HepG2 (cell line): ENCODE data around the gene ZNF444. TPM values are rescaled to one million over a fixed set of nuclear protein-coding genes. Genes with fewer than 3 reads are reported as not detected.

Experiments
- ATAC-seq: fragments of 200-7000 bp; cut with Tn5 transposase; 3 replicates; pipeline ENCODE4 v1.9.1; 2020; ENCODE audit warnings: mild to moderate bottlenecking, moderate library complexity
- BruUV-seq: library from RNA; stranded (reverse); fragments of 400-500 nt; replicated peaks from 2 replicates; lab custom pipeline; 2021; lab: Mats Ljungman, UMichigan
- CTCF ChIA-PET: fragments of 300-600 bp; formaldehyde crosslinking; extraction: SDS; loops from one replicate; lab custom pipeline; 2021; ENCODE audit warnings: low total read pairs, inconsistent platforms, low intra/inter-chr PET ratio; lab: Yijun Ruan, JAX
- POLR2A ChIA-PET: fragments of 350-600 bp; sonication (Branson Sonifier 250); formaldehyde crosslinking; loops from one replicate; lab custom pipeline; 2020; ENCODE audit warnings: antibody characterized with exemption, inconsistent platforms; lab: Yijun Ruan, JAX
- DNase-seq: peaks from one replicate; pipeline ENCODE4 v3.0.0-alpha.2; 2015; ENCODE audit warnings: low spot score
- FAIRE-seq: peaks from 3 replicates; lab custom pipeline; 2011; peaks lifted over from hg19 to GRCh38; lab: Jason Lieb, UNC
- H2AFZ ChIP-seq: one replicate; pipeline ENCODE4 v1.6.1; 2011; ENCODE audit warnings: low read length, inconsistent platforms
- H3K27ac ChIP-seq: fragments of 300-600 bp; 3 replicates; pipeline ENCODE4 v1.8.0; 2011; ENCODE audit warnings: mixed run types, mild to moderate bottlenecking, mixed read lengths, low read length, inconsistent platforms; ENCODE audit not compliant: insufficient read depth; ENCODE audit errors: extremely low read length
- H3K27me3 ChIP-seq, 2 experiments: fragments of 200-600 bp in 1 of 2; 2 replicates in 1 of 2; 3 replicates in 1 of 2; pipeline versions ENCODE4 v1.6.0 to v1.8.0; 2011; ENCODE audit warnings: low read length in 2 of 2, mild to moderate bottlenecking in 2 of 2, moderate library complexity in 2 of 2, inconsistent platforms in 1 of 2; ENCODE audit not compliant: insufficient read depth in 2 of 2, control insufficient read depth in 1 of 2
- H3K36me3 ChIP-seq, 2 experiments: fragments of 200-600 bp in 1 of 2; replicated peaks in 1 of 2; 2 replicates in 1 of 2; 3 replicates in 1 of 2; pipeline versions ENCODE4 v1.5.1 to v1.8.0; 2011; ENCODE audit warnings: low read length in 2 of 2, inconsistent platforms in 1 of 2; ENCODE audit not compliant: insufficient read depth in 2 of 2, control insufficient read depth in 1 of 2
- H3K4me1 ChIP-seq: 2 replicates; pipeline ENCODE4 v1.5.1; 2012; ENCODE audit warnings: low read length, inconsistent platforms; ENCODE audit not compliant: insufficient read depth
- H3K4me2 ChIP-seq: 2 replicates; pipeline ENCODE4 v1.6.0; 2011; ENCODE audit warnings: low read depth, low read length, inconsistent platforms
- H3K4me3 ChIP-seq, 3 experiments: fragments of 200-600 bp in 1 of 3; sonication (generic), shearing (Covaris generic) in 1 of 3; replicated peaks in 1 of 3; 2 replicates each; pipeline ENCODE4 v1.5.1; 2011 to 2016; ENCODE audit warnings: low read length in 3 of 3, inconsistent platforms in 2 of 3, low read depth in 2 of 3, mild to moderate bottlenecking in 2 of 3, control low read depth in 1 of 3, mixed read lengths in 1 of 3; ENCODE audit not compliant: insufficient read depth in 1 of 3
- H3K79me2 ChIP-seq: one replicate; pipeline ENCODE4 v1.6.1; 2011; ENCODE audit warnings: low read length, inconsistent platforms; ENCODE audit not compliant: insufficient read depth
- H3K9ac ChIP-seq: 2 replicates; pipeline ENCODE4 v1.6.0; 2011; ENCODE audit warnings: mild to moderate bottlenecking, low read depth, low read length, inconsistent platforms; ENCODE audit not compliant: insufficient read depth
- H3K9me3 ChIP-seq: 2 replicates; pipeline ENCODE4 v1.5.1; 2012; ENCODE audit warnings: mild to moderate bottlenecking, low read length
- H4K20me1 ChIP-seq: 2 replicates; pipeline ENCODE4 v1.6.0; 2011; ENCODE audit warnings: inconsistent platforms, mild to moderate bottlenecking, low read length, moderate library complexity; ENCODE audit not compliant: insufficient read depth
- AGO2 ChIP-seq: fragments of 200-400 bp; formaldehyde crosslinking; optimal IDR thresholded peaks from 2 replicates; pipeline ENCODE3; 2017; ENCODE audit warnings: mild to moderate bottlenecking, low read depth, low read length, moderate library complexity
- FLYWCH1 ChIP-seq: sonication (generic); formaldehyde crosslinking; IDR thresholded peaks from 2 replicates; pipeline ENCODE4 v1.8.1; 2023; ENCODE audit warnings: mild to moderate bottlenecking, missing genetic modification reagents
- JUN ChIP-seq: sonication (generic); formaldehyde crosslinking; IDR thresholded peaks from 2 replicates; pipeline ENCODE4 v1.4.0; 2020; ENCODE audit warnings: mild to moderate bottlenecking, missing genetic modification reagents
- MAFG ChIP-seq: sonication (generic); formaldehyde crosslinking; IDR thresholded peaks from 2 replicates; pipeline ENCODE4 v1.5.1; 2020; ENCODE audit warnings: mild to moderate bottlenecking, missing genetic modification reagents
- NFYB ChIP-seq: sonication (generic); formaldehyde crosslinking; IDR thresholded peaks from 2 replicates; pipeline ENCODE4 v1.4.0; 2020; ENCODE audit warnings: missing genetic modification reagents
- POLR2A ChIP-seq, 2 experiments: IDR thresholded peaks; 2 replicates each; pipeline ENCODE4 v1.6.1; 2011; ENCODE audit warnings: low read depth in 2 of 2, low read length in 2 of 2, mild to moderate bottlenecking in 1 of 2, moderate library complexity in 1 of 2; ENCODE audit not compliant: insufficient read depth in 1 of 2
- RBM22 ChIP-seq: fragments of 200-400 bp; formaldehyde crosslinking; optimal IDR thresholded peaks from 2 replicates; pipeline ENCODE3; 2017; ENCODE audit warnings: mild to moderate bottlenecking, low read length, moderate library complexity
- TBP ChIP-seq: sonication (generic); formaldehyde crosslinking; IDR thresholded peaks from 2 replicates; pipeline ENCODE4 v1.5.0; 2020; ENCODE audit warnings: missing genetic modification reagents
- YY1 ChIP-seq: IDR thresholded peaks from 2 replicates; pipeline ENCODE4 v1.6.1; 2011; ENCODE audit warnings: low read length, low read depth, moderate library complexity, mild to moderate bottlenecking; ENCODE audit not compliant: insufficient read depth, insufficient replicate concordance
- WGBS: methylation state at CpG from one replicate; pipeline ENCODE4 v1.1.6; 2017; ENCODE audit warnings: low lambda C conversion rate; 5-methylcytosine and 5-hydroxymethylcytosine counted together
- in situ Hi-C: cut with HindIII; loops from 2 replicates; pipeline ENCODE4 v1.10.0; 2017; ENCODE audit warnings: low pct_unique_long_range_greater_than_20kb; ENCODE audit not compliant: extremely low pct_ligation_motif_present
- intact Hi-C: fragments of 100-400 bp; cut with micrococcal nuclease; formaldehyde crosslinking; loops from one replicate; pipeline ENCODE4 v1.10.0; 2022; ENCODE audit not compliant: unreplicated experiment
- polyA plus RNA-seq, 8 experiments: library from polyadenylated mRNA; depleted of rRNA in 3 of 8; stranded (reverse) in 7 of 8; unstranded in 1 of 8; fragments of >200 nt; fragmentation: Illumina TruSeq in 4 of 8; extraction: Trizol in 4 of 8; gene quantifications; 2 replicates each; pipeline versions ENCODE4 v1.2.1 to v1.2.3, GENCODE V29; 2011 to 2016; ENCODE audit warnings: low read depth in 4 of 8, missing spikeins in 1 of 8, mixed read lengths in 1 of 8; ENCODE audit not compliant: insufficient read depth in 1 of 8
- total RNA-seq, 5 experiments: library from RNA; depleted of rRNA; stranded (reverse); fragments of >200 nt; fragmentation: Illumina TruSeq; extraction: Trizol; gene quantifications; 2 replicates each; pipeline ENCODE4 v1.2.3, GENCODE V29; 2016; ENCODE audit warnings: low read depth in 1 of 5
- TF ChIP-seq, protein P1 (sequence below): sonication (generic); formaldehyde crosslinking; IDR thresholded peaks from 2 replicates; pipeline ENCODE4 v1.8.0; 2022; ENCODE audit warnings: mild to moderate bottlenecking, missing genetic modification reagents; ENCODE audit not compliant: insufficient replicate concordance
- TF ChIP-seq, protein P2 (sequence below): fragments of 450-650 bp; IDR thresholded peaks from 2 replicates; pipeline ENCODE4 v1.6.1; 2017
- TF ChIP-seq, protein P3 (sequence below): sonication (generic); formaldehyde crosslinking; conservative IDR thresholded peaks from 2 replicates; pipeline ENCODE4 v1.8.0; 2022; ENCODE audit warnings: mild to moderate bottlenecking, moderate library complexity, missing genetic modification reagents

Gene ZNF444
- total and polyA plus RNA-seq, 2 of the 13 experiments (the other 11 are each of a cell fraction or from before 2014, with no cell fraction given), result 27.4 to 30.3 TPM

DNA sequence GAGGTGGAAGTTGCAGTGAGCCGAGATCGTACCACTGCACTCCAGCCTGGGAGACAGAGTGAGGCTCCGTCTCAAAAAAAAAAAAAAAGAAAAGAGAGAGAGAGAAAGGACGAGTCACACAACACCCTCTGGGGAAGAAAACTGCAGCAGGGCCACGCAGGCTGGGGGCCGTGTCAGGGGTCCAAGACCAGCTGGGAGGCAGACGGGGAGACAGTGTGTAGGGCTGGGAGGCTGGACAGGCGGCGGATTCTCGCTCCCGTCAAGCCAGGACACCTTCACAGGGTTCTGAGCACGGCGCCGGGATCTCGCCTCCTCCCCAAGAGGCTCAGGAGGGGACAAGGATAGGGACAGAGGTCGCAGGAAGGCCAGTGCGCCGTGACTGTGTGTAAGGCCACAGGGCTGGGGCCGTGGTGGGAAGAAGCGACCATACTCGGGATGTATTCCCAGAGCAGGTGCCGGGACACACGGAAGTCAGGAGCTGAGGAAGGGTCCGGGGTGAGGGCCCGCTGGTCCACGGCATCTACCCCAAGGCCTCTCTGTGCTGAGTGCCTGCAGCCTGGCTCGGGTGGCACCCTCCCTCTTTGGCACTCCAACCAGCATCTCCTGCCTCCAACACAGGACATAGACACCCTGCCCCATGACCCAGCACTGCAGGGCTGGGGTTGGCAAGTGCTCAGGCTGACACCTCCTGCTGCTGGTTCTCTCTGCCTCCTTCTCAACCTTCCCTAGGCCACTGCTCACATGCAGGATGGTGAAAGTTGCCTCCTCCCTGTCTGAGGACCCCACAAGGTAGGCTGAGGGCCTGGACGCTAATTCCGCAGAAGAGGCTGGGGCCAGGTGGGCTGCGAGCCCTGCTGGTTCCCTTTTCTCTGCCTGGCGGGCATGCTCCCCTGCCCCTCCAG is 41.2 kb upstream of the ZNF444 start (continued):
- TF ChIP-seq FLYWCH1 (CRISPR knock-in tag) (no peak), MAFG (CRISPR knock-in tag) (no peak), YY1 (no peak), NFYB (CRISPR knock-in tag) (no peak), POLR2A (IDR thresholded peaks at IDR 0.05; ENCODE audit: insufficient read depth in 1 of 2, low read depth in 2 of 2, low read length in 2 of 2) (peak in 1 of 2 experiments; percentile 28; a peak in 1 of 4 replicates), RBM22 (peak; percentile 88), TBP (no peak)
- TF ChIP-seq, protein P1, sequence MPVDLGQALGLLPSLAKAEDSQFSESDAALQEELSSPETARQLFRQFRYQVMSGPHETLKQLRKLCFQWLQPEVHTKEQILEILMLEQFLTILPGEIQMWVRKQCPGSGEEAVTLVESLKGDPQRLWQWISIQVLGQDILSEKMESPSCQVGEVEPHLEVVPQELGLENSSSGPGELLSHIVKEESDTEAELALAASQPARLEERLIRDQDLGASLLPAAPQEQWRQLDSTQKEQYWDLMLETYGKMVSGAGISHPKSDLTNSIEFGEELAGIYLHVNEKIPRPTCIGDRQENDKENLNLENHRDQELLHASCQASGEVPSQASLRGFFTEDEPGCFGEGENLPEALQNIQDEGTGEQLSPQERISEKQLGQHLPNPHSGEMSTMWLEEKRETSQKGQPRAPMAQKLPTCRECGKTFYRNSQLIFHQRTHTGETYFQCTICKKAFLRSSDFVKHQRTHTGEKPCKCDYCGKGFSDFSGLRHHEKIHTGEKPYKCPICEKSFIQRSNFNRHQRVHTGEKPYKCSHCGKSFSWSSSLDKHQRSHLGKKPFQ (CRISPR knock-in tag), result no peak
- TF ChIP-seq, protein P2, sequence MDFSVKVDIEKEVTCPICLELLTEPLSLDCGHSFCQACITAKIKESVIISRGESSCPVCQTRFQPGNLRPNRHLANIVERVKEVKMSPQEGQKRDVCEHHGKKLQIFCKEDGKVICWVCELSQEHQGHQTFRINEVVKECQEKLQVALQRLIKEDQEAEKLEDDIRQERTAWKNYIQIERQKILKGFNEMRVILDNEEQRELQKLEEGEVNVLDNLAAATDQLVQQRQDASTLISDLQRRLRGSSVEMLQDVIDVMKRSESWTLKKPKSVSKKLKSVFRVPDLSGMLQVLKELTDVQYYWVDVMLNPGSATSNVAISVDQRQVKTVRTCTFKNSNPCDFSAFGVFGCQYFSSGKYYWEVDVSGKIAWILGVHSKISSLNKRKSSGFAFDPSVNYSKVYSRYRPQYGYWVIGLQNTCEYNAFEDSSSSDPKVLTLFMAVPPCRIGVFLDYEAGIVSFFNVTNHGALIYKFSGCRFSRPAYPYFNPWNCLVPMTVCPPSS, result no peak

DNA sequence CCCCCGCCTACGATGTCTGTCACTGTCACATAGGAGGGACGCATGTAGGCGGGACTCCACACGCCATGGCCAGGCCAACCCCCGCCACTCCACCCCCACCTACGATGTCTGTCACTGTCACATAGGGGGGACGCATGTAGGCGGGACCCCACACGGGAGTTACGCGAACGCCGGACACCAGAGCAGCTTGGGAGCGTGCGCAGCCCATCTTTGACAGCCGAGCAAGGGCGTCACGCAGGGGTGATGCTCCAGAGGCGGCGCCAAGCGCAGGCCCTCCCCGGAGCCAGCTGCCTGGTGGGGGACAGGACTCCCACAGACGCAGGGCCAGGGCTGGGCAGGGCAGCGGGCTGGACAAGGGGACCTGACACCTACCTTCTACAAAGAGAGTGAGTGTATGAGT is 40.0 kb upstream of the ZNF444 start:
- Histone ChIP-seq H3K4me2 (no peak overlapping the region), H3K27me3 (no peaks in the 10 kb centered on the region; a peak in 1 of 5 replicates), H3K79me2 (peaks cover 44% of the 10 kb centered on the region), H3K4me3 (no peak overlapping the region), H3K4me1 (peaks cover 10% of the 10 kb centered on the region), H3K27ac (no peak overlapping the region), H2AFZ (no peak overlapping the region), H3K36me3 (peaks cover 33 to 66% of the 10 kb centered on the region in 2 experiments), H3K9me3 (no peaks in the 10 kb centered on the region), H4K20me1 (peaks cover 41% of the 10 kb centered on the region), H3K9ac (no peak overlapping the region)
- ATAC-seq (no peak), DNase-seq (no peak), FAIRE-seq (no peak)
- BruUV-seq, result TSS peak; percentile 43
- 92% methylated on average over 20 of the region's 25 CpGs for WGBS
- POLR2A ChIA-PET, result interaction anchor here (0.6 kb wide), 1 partner anchor 786 kb away, joined by 3 read pairs; no protein-coding TSS in a partner anchor
- no peak for TF ChIP-seq JUN (CRISPR knock-in tag)
- TF ChIP-seq, protein P3, sequence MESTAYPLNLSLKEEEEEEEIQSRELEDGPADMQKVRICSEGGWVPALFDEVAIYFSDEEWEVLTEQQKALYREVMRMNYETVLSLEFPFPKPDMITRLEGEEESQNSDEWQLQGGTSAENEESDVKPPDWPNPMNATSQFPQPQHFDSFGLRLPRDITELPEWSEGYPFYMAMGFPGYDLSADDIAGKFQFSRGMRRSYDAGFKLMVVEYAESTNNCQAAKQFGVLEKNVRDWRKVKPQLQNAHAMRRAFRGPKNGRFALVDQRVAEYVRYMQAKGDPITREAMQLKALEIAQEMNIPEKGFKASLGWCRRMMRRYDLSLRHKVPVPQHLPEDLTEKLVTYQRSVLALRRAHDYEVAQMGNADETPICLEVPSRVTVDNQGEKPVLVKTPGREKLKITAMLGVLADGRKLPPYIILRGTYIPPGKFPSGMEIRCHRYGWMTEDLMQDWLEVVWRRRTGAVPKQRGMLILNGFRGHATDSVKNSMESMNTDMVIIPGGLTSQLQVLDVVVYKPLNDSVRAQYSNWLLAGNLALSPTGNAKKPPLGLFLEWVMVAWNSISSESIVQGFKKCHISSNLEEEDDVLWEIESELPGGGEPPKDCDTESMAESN (CRISPR knock-in tag), result no peak
- peak; percentile 72 for TF ChIP-seq AGO2
- intact Hi-C loops (no loop called here), in situ Hi-C loops (no loop called here)
- CTCF ChIA-PET, result no interaction called here
